T47D (cell line): ENCODE data around the gene IREB2.
"Not testable (repeated sequence)": the region's sequence is repeated elsewhere in the genome, so short reads cannot be mapped to it uniquely, and the experiment has no call there.

Source experiments
- DNase-seq, 2 experiments: peaks; one replicate each; pipeline versions ENCODE4 v3.0.0 to v3.0.0-alpha.2; 2011 to 2012; ENCODE audit warnings: low read depth in 1 of 2, low spot score in 1 of 2
- JUND ChIP-seq: IDR thresholded peaks from 2 replicates; pipeline ENCODE4 v1.6.1; 2012; ENCODE audit warnings: low read depth
- in situ Hi-C: cut with HindIII; loops from 2 replicates; pipeline ENCODE4 v1.10.0; 2016; ENCODE audit warnings: low sequenced_read_pairs, low pct_unique_long_range_greater_than_20kb

IREB2 gene

GRCh38 chr15:78427953-78428352 lies 10.1 kb upstream of the IREB2 start:
- in situ Hi-C loops, result no loop called here
- no peak for DNase-seq
- no peak for TF ChIP-seq JUND

- DNase-seq, result peak in 1 of 2 experiments; percentile 13
- in situ Hi-C loops, result no loop called here
- TF ChIP-seq JUND, result no peak
These were observed 8.5 kb upstream of the IREB2 start for GRCh38 chr15:78429477-78429876.

GRCh38 chr15:78431955-78432354 lies 6.1 kb upstream of the IREB2 start:
- no peak for DNase-seq
- no peak for TF ChIP-seq JUND
- in situ Hi-C loops, result no loop called here

- in situ Hi-C loops, result no loop called here
- no peak for DNase-seq
- TF ChIP-seq JUND, result no peak
These were observed 5.4 kb upstream of the IREB2 start for GRCh38 chr15:78432664-78433063.

GRCh38 chr15:78434134-78434533 lies 3.9 kb upstream of the IREB2 start:
- DNase-seq, result no peak
- no peak for TF ChIP-seq JUND
- in situ Hi-C loops, result no loop called here

GRCh38 chr15:78434711-78435110 lies 3.3 kb upstream of the IREB2 start:
- DNase-seq, in situ Hi-C loops: not testable (repeated sequence)

GRCh38 chr15:78437107-78437761 lies 782 bp upstream of the IREB2 start:
- no peak for TF ChIP-seq JUND
- in situ Hi-C loops, result no loop called here
- DNase-seq, result peak in 1 of 2 experiments; percentile 21

- no peak for TF ChIP-seq JUND
- peak in 1 of 2 experiments; percentile 16 for DNase-seq
- in situ Hi-C loops, result no loop called here
These were observed 736 bp downstream of the IREB2 start for GRCh38 chr15:78438619-78439285.

GRCh38 chr15:78440375-78441373 lies 2.7 kb downstream of the IREB2 start:
- no peak for DNase-seq
- in situ Hi-C loops, result no loop called here
- TF ChIP-seq JUND, result no peak

- no peak for TF ChIP-seq JUND
- no peak for DNase-seq
- in situ Hi-C loops, result no loop called here
These were observed 6.2 kb downstream of the IREB2 start for GRCh38 chr15:78444255-78444654.

GRCh38 chr15:78445875-78446274 lies 7.9 kb downstream of the IREB2 start:
- DNase-seq, result no peak

GRCh38 chr15:78446551-78446950 lies 8.5 kb downstream of the IREB2 start:
- TF ChIP-seq JUND, result no peak
- in situ Hi-C loops, result no loop called here
- DNase-seq, result no peak

More at GRCh38 chr15:78445875-78446274, 7.9 kb downstream of the IREB2 start:
- TF ChIP-seq JUND, result no peak
- in situ Hi-C loops, result no loop called here
